SJCRH30 (cell line): ENCODE data around the gene SESTD1. TPM values are rescaled to one million over a fixed set of nuclear protein-coding genes. Genes with fewer than 3 reads are reported as not detected.
"Not testable (repeated sequence)": the region's sequence is repeated elsewhere in the genome, so short reads cannot be mapped to it uniquely, and the experiment has no call there.

Experiments used
- DNase-seq, 2 experiments: peaks; one replicate each; pipeline ENCODE4 v3.0.0-alpha.2; 2015 to 2020
- H3K27ac ChIP-seq: fragments of 250-450 bp; sonication (Bioruptor Pico); 2 replicates; pipeline ENCODE4 v1.5.1; 2020; ENCODE audit warnings: mild to moderate bottlenecking, moderate library complexity
- H3K27me3 ChIP-seq: fragments of 250-450 bp; sonication (Bioruptor Pico); 2 replicates; pipeline ENCODE4 v1.5.1; 2020; ENCODE audit warnings: mild to moderate bottlenecking, moderate library complexity
- H3K36me3 ChIP-seq: fragments of 250-450 bp; sonication (Bioruptor Pico); 2 replicates; pipeline ENCODE4 v1.5.1; 2020; ENCODE audit warnings: mild to moderate bottlenecking, moderate library complexity
- H3K4me1 ChIP-seq: fragments of 250-450 bp; sonication (Bioruptor Pico); 2 replicates; pipeline ENCODE4 v1.5.1; 2020; ENCODE audit warnings: mild to moderate bottlenecking, moderate library complexity
- H3K4me3 ChIP-seq: fragments of 250-450 bp; sonication (Bioruptor Pico); 2 replicates; pipeline ENCODE4 v1.5.1; 2020; ENCODE audit warnings: mild to moderate bottlenecking, moderate library complexity
- H3K9me3 ChIP-seq: fragments of 250-450 bp; sonication (Bioruptor Pico); replicated peaks from 2 replicates; pipeline ENCODE4 v1.5.1; 2020; ENCODE audit warnings: mild to moderate bottlenecking, moderate library complexity
- total RNA-seq: library from RNA; depleted of rRNA; stranded (reverse); fragments of >200 nt; shearing (Covaris generic); gene quantifications from 2 replicates; pipeline ENCODE4 v1.2.3, GENCODE V29; 2014

SESTD1 gene
- total RNA-seq, 1 experiment from 2014 or later, result 24.5 TPM

DNA sequence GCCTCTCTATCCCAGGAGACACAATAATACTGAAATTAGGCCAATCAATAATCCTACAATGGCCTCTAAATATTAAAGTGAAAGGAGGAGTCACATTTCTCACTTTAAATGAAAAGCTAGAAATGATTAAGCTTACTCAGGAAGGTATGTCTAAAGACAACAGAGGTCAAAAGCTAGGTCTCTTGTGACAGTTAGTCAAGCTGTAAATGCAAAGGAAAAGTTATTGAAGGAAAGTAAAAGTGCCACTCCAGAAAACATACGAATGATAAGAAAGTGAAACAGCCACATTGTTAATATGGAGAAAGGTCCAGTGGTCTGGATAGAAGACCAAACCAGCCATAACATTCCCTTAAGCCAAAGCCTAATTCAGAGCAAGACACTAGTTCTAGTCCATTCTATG, 9.5 kb downstream of the SESTD1 start:
- Histone ChIP-seq H3K9me3 (peaks cover 4% of the 10 kb centered on the region; the same call in 1 of the 2 replicates), H3K36me3 (0 out of 2 replicates have a peak, but pooled peaks cover 3% of the 10 kb centered on the region), H3K4me1 (no peaks in the 10 kb centered on the region), H3K27ac (no peak overlapping the region), H3K4me3 (no peak overlapping the region), H3K27me3 (no peaks in the 10 kb centered on the region)
- no peak for DNase-seq

DNA sequence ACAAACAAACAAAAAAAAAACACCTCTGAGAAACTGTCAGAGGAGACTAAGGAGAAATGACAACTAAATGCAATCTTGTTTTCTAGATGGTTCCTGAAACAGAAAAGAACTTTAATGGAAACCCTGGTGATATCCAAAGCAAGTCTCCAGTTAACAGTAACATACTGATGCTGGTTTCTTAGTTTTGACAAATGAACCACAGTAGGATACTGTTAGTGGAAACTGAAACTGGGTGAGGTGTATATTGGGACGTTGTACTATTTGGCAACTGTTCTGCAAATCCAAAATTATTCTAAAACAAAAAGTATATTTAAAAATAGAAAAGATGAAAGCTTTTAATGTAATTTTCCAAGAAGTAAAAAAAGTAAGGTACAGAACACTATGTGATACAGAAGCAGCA, 11.4 kb downstream of the SESTD1 start:
- H3K4me3 ChIP-seq, result no peak overlapping the region

DNA sequence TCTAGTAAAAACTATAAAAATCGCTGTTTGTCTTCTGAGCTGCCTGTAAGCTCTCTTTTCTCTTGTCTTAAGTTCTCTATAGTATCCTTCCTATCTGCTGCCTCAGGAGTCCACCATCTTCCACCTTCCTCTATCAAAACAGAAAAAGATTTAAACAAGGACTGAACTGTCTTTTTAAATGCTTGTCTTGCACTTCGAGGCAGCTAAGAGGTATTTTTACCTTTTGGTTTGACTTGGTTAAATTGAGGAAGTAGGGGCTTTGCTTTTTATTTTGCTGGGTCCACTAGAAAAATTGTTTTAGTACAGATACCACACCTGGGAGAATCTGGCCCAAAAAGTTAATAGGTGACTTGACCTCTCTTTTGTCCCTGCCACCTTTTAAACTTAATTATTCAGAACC, 12.2 kb downstream of the SESTD1 start:
- no peak overlapping the region for H3K27ac ChIP-seq
- no peak for DNase-seq
- H3K9me3 ChIP-seq, result peaks cover 4% of the 10 kb centered on the region; the same call in 1 of the 2 replicates
- 0 out of 2 replicates have a peak, but pooled peaks cover 3% of the 10 kb centered on the region for H3K36me3 ChIP-seq
- no peak overlapping the region for H3K4me3 ChIP-seq
- H3K4me1 ChIP-seq, result no peaks in the 10 kb centered on the region
- H3K27me3 ChIP-seq, result no peaks in the 10 kb centered on the region

More for the DNA sequence above, 11.4 kb downstream of the SESTD1 start:
- H3K36me3 ChIP-seq, result 0 out of 2 replicates have a peak, but pooled peaks cover 3% of the 10 kb centered on the region
- H3K27me3 ChIP-seq, result no peaks in the 10 kb centered on the region
- H3K4me1 ChIP-seq, result no peaks in the 10 kb centered on the region
- no peak for DNase-seq
- no peak overlapping the region for H3K27ac ChIP-seq
- peaks cover 4% of the 10 kb centered on the region; the same call in 1 of the 2 replicates for H3K9me3 ChIP-seq

DNA sequence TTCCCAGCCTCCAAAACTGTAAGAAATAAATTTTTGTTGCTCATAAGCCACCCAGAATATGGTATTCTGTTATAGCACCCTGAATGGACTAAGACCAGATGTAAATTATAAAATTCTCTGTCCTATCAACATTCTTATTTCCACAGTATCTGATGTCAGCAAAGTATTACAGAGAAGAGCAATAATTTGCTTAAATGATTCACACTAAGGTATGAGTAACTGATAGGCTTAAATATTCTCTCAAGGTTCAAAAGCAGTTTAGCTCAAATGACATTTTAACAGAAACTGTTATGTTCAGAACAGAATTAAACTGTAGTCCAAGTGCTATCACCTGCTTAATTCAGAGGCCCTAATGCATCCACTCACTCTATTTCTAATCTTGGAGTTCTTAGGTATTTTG, 12.8 kb downstream of the SESTD1 start:
- H3K36me3 ChIP-seq, result 0 out of 2 replicates have a peak, but pooled peaks cover 3% of the 10 kb centered on the region
- no peaks in the 10 kb centered on the region for H3K27me3 ChIP-seq
- no peak overlapping the region for H3K27ac ChIP-seq
- H3K9me3 ChIP-seq, result peaks cover 4% of the 10 kb centered on the region; the same call in 1 of the 2 replicates
- no peak for DNase-seq
- no peak overlapping the region for H3K4me3 ChIP-seq
- H3K4me1 ChIP-seq, result no peaks in the 10 kb centered on the region

DNA sequence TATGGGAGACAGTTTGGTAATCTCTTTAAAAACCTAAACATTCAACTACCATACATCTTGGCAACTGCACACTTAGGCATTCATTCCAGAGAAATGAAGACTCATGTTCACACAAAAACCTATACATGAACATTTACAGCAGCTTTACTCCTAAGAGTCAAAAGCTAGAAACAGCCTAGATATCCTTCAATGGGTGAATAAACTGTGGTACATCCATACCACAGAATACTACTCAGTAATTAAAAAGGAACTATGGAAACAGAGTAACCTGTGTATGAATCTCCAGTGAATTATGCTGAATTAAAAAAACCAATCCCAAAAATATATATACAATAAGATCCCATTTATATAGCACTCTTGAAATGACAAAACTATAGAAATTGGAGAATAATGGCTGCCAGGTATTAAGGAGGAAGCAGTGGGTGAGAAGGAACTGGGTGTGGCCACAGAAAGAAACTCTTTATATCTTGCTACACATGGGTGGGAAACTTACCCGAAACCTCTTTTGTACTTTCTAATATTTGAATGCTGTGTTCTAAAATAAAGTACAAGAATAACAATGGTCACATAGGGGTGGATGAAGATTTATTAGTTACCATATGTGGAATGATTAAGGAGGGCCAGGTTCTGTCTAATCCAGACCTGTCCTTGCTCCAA, 13.7 kb downstream of the SESTD1 start:
- H3K27me3 ChIP-seq, result no peaks in the 10 kb centered on the region
- H3K27ac ChIP-seq, result no peak overlapping the region
- H3K4me1 ChIP-seq, result no peaks in the 10 kb centered on the region
- H3K4me3 ChIP-seq, result no peak overlapping the region
- peaks cover 4% of the 10 kb centered on the region; the same call in 1 of the 2 replicates for H3K9me3 ChIP-seq
- 0 out of 2 replicates have a peak, but pooled peaks cover 3% of the 10 kb centered on the region for H3K36me3 ChIP-seq
- DNase-seq, result no peak

DNA sequence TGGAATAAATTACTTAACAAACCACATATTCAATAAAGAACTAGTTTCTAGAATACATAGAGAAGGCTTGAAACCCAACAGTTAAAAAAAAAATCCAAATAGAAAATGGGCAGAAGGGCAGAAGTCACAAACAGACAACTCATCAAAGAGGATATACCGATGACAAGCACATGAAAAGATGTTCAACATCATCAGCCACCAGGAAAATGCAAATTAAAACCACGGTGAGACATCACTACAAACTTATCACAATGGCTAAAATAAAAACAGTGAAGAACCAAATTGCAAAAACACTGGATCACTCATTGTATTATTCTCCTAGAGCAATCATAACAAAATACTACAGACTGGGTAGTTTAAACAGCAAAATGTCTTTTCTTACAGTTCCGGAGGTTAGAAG, 14.5 kb downstream of the SESTD1 start:
- Histone ChIP-seq H3K9me3 (peaks cover 4% of the 10 kb centered on the region; the same call in 1 of the 2 replicates), H3K27ac (no peak overlapping the region), H3K4me1 (no peaks in the 10 kb centered on the region), H3K4me3 (no peak overlapping the region), H3K27me3 (no peaks in the 10 kb centered on the region), H3K36me3 (0 out of 2 replicates have a peak, but pooled peaks cover 3% of the 10 kb centered on the region)
- no peak for DNase-seq

DNA sequence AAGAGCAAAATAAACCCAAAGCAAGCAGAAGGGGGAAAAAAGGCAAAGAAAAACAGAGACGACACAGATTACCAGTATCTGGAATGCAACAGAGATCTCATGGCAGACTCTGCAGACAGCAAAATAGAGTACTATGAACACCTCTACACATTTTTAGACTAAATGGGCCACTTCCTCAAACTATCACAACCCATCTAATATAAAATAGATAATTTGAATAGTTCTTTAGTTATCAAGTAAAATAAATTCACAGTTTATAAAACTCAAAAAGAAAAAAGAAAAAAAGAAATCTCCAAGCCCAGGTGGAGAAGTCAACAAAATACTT, 16.6 kb downstream of the SESTD1 start:
- no peaks in the 10 kb centered on the region for H3K27me3 ChIP-seq
- H3K4me3 ChIP-seq, result no peak overlapping the region
- H3K4me1 ChIP-seq, result no peaks in the 10 kb centered on the region
- no peak overlapping the region for H3K27ac ChIP-seq
- H3K9me3 ChIP-seq, result peaks cover 7% of the 10 kb centered on the region
- H3K36me3 ChIP-seq, result 0 out of 2 replicates have a peak, but pooled peaks cover 3% of the 10 kb centered on the region
- no peak for DNase-seq

DNA sequence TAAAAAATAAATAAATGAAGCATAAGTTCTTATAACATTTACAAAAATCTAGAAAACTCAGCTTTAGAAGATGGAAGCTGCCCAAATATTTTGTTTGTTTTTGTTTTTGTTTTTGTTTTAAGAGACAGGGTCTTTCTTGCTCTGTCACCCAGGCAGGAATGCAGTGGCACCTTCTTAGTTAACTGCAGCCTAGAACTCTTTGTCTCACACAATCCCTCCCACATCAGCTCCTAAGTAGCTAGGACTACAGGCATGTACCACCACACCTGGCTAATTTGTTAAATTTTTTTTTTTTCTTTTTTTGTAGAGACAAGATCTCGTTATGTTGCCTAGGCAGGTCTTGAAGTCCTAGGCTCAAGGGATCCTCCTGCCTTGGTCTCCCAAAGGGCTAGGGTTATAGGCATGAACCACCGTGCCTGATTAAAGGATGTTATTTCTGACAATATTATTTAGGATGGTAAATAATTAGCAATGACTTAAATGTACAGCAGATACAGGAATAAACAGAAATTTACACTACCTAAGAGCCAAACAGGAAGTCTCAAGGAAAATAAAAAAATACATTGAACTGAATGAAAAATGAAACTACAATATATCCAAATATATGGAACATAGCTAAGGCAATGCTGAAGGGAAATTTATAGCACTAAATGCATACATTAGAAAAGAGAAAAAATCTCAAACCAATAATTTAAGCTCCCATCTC, 17.2 kb downstream of the SESTD1 start:
- 0 out of 2 replicates have a peak, but pooled peaks cover 3% of the 10 kb centered on the region for H3K36me3 ChIP-seq
- H3K4me1 ChIP-seq, result no peaks in the 10 kb centered on the region
- H3K27ac ChIP-seq, result no peak overlapping the region
- H3K4me3 ChIP-seq, result no peak overlapping the region
- no peaks in the 10 kb centered on the region for H3K27me3 ChIP-seq
- no peak for DNase-seq
- peaks cover 8% of the 10 kb centered on the region for H3K9me3 ChIP-seq

DNA sequence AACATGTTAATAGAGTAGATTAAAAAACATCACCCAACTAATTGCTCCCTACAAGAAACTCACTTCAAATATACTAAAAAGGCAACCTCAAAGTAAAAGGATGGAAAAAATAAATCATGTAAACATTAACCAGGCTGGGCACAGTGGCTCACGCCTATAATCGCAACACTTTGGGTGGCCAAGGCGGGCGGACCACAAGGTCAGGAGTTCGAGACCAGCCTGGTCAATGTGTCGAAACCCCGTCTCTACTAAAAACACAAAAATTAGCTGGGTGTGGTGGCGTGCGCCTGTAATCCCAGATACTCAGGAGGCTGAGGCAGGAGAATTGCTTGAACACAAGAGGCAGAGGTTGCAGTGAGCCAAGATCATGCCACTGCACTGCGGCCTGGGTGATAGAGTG, 18.8 kb downstream of the SESTD1 start:
- not testable (repeated sequence) for H3K9me3 ChIP-seq, H3K4me1 ChIP-seq, DNase-seq, H3K27me3 ChIP-seq, H3K36me3 ChIP-seq, H3K27ac ChIP-seq, H3K4me3 ChIP-seq

DNA sequence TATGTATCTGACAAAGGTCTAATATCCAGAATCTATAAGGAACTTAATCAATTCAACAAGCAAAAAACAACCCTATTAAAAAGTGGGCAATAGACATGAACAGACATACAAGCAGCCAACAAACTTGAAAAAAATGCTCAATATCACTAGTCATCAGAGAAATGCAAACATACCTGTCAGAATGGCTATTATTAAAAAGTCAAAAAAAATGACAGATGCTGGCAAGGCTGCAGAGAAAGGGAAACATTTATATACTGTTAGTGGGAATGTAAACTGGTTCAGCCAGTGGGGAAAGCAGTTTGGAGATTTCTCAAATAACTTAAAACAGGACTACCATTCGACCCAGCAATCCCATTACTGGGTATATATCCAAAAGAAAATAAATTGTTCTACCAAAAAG, 21.6 kb downstream of the SESTD1 start:
- no peak overlapping the region for H3K27ac ChIP-seq
- no peak overlapping the region for H3K4me3 ChIP-seq
- H3K36me3 ChIP-seq, result no peaks in the 10 kb centered on the region
- no peak for DNase-seq
- peaks cover 4% of the 10 kb centered on the region; the same call in 1 of the 2 replicates for H3K9me3 ChIP-seq
- no peaks in the 10 kb centered on the region for H3K27me3 ChIP-seq
- no peaks in the 10 kb centered on the region for H3K4me1 ChIP-seq

DNA sequence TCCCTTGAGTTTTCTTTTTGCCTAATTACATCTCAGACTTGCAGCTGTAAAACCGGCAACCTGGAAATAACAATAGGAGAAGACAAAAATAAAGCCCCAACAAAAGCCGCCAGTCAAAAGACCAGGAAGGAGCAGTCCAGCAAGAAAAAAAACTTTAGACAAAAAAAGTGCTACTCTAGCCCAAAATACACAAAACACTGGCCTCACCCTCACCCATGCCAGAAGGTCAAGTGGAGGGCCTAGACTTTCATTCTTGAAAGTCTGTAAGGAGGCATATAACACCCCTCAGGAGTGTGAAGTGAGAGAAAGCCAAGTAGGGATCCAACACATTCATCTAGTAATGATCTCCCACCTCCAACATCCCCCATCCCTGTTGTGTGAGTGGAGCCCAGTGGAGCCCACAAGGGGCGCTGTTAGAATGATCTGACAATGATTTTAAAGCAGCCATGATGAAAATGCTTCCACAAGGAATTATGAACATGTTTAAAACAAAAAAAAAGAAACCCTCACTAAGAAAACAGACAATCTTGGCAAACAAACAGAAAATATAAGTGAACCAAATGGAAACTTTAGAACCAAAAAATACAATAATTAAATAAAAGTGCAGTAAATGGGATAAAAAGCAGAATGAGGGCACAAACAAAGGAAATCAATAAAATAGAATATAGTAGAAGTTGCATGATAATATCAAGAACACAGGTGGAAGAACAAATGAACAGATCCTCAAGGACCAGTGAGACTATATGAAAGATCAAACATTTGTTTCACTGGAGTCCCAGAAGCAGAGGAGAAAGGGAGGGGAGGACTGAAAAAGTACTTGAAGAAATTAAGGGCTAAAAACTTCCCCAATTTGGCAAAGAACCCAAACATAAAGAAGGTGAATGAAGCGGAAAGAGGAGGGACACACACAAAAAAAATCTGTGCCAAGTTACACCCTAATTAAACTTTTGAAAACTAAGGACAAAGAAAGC, 23.9 kb downstream of the SESTD1 start:
- Histone ChIP-seq H3K36me3 (no peaks in the 10 kb centered on the region), H3K4me3 (no peak overlapping the region), H3K27me3 (no peaks in the 10 kb centered on the region), H3K27ac (no peak overlapping the region), H3K4me1 (peaks cover 4% of the 10 kb centered on the region; the same call in 1 of the 2 replicates), H3K9me3 (peaks cover 4% of the 10 kb centered on the region; the same call in 1 of the 2 replicates)
- DNase-seq, result no peak

DNA sequence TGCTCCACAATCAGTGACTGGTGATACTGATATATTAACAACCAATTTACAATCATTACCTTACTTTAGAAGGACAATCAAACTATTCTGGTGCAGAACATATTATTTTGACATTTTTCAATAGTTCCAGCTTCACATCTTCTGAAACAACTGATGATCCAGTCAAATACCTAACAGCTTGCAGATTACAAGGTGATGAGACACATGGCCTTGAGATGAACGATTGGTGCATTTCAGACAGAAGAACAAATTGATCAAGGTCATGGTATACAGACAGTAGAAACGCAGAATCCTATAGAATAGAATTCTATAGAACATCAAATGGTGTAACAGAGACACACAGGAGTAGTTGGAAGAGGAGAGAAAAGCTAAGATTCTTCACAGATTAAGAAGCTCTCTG, 24.8 kb downstream of the SESTD1 start:
- no peak overlapping the region for H3K4me3 ChIP-seq
- DNase-seq, result no peak
- peaks cover 4% of the 10 kb centered on the region; the same call in 1 of the 2 replicates for H3K4me1 ChIP-seq
- H3K36me3 ChIP-seq, result no peaks in the 10 kb centered on the region
- H3K9me3 ChIP-seq, result peaks cover 4% of the 10 kb centered on the region; the same call in 1 of the 2 replicates
- H3K27me3 ChIP-seq, result no peaks in the 10 kb centered on the region
- no peak overlapping the region for H3K27ac ChIP-seq

DNA sequence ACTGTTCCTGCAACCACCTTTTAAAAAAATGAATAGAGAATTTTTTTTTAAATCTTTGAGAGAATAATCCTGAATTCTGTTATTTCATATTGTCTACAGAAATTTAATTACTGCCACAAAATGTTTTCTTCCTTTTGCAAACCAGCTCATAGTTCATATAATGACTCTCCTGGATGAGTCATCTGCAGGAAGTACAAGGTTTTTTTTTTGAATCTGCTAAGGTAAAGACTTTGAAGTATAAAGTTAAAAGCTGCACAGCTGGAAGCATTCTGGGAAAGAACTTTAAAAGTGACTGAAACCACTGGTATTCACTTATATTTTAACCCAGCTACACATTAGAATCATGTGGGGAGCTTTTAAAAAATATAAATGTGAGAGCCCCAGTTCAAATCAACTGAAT, 25.4 kb downstream of the SESTD1 start:
- H3K4me3 ChIP-seq, result no peak overlapping the region
- no peaks in the 10 kb centered on the region for H3K36me3 ChIP-seq
- peaks cover 4% of the 10 kb centered on the region; the same call in 1 of the 2 replicates for H3K9me3 ChIP-seq
- no peak overlapping the region for H3K27ac ChIP-seq
- no peak for DNase-seq
- no peaks in the 10 kb centered on the region for H3K27me3 ChIP-seq
- H3K4me1 ChIP-seq, result peaks cover 4% of the 10 kb centered on the region; the same call in 1 of the 2 replicates

DNA sequence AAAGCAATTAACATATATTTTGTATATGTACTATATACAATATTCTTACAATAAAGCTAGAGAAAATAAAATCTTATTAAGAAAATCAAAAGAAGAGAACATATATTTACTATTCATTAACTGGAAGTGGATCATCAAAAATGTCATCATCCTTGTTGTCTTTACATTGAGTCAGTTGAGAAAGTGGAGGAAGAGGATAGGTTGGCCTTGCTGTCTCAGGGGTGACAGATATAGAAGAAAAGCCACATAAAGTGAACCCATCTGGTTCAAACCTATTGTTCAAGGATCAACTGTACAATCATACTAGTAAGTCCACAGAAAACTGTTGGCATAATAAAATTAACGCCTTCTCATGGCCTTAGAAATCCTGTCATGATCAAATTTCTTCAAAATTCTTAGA, 26.6 kb downstream of the SESTD1 start:
- H3K4me1 ChIP-seq, result peaks cover 4% of the 10 kb centered on the region; the same call in 1 of the 2 replicates
- H3K27me3 ChIP-seq, result no peaks in the 10 kb centered on the region
- no peaks in the 10 kb centered on the region for H3K36me3 ChIP-seq
- H3K4me3 ChIP-seq, result no peak overlapping the region
- no peak for DNase-seq
- H3K27ac ChIP-seq, result no peak overlapping the region
- peaks cover 2% of the 10 kb centered on the region; the same call in 1 of the 2 replicates for H3K9me3 ChIP-seq
